ENCODE data around the gene FABP3. TPM values are rescaled to one million over a fixed set of nuclear protein-coding genes. Genes with fewer than 3 reads are reported as not detected.

The FABP3 gene
- total RNA-seq, 1 donor from 2014 or later: 601 TPM

DNA sequence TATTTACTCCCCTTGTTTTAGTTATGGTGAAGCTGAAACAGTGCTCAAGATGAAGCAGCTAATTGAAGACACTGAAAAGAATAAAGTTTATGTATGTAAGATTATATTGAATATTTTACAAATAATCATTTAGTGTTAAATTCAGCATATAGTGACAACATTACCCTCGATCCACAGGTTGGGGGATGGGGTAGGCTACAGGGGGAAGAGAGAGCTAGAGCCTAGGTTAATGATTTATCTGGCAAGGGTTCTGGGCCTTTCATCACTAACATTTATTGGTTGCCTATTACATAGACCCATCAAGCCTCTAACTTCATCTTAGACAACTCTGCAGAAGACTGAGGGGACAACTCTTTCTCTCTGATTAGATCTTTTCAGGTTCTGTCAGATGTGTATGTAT lies 54.7 kb downstream of the FABP3 start:
- no peak for DNase-seq (ENCODE audit: low read depth)

DNA sequence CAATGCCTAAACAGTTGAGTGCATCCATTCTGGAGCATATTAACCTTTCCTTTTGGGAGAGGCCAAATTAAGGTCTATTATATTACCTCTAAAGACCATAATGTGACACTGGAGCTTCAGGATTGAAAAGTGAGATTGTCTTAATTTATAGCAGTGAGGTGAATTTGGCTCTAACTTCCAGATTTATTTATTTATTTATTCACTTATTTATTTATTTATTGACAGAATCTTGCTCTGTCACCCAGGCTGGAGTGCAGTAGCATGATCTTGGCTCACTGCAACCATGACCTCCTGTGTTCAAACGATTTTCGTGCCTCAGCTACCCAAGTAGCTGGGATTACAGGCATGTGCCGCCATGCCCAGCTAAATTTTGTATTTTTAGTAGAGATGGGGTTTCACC lies 57.0 kb downstream of the FABP3 start:
- no peak for DNase-seq (ENCODE audit: low read depth)

Other genes with a start within 250 kb of the FABP3 start
- gene NKAIN1, start 133.2 kb downstream of the FABP3 start, total RNA-seq: 0.05 and 0.13 TPM in 2 replicates
- gene SNRNP40, start 76.3 kb downstream of the FABP3 start, total RNA-seq: 54.6 and 55.3 TPM in 2 replicates
- 32.9 and 34.7 TPM in 2 replicates for gene ZCCHC17, start 76.0 kb downstream of the FABP3 start, total RNA-seq
- gene SERINC2, start 40.1 kb upstream of the FABP3 start, total RNA-seq: 210 and 313 TPM in 2 replicates
- gene TINAGL1, start 203.4 kb upstream of the FABP3 start, total RNA-seq: 0.11 TPM in 1 of 2 replicates, not detected in the other
- not detected in 2 replicates for gene HCRTR1, start 244.6 kb upstream of the FABP3 start, total RNA-seq